Activated naive CD4-positive, alpha-beta T cell treated with anti-CD3 and anti-CD28 coated beads for 36 hours (primary cell): ENCODE measurements around the gene FABP1. TPM values are rescaled to one million over a fixed set of nuclear protein-coding genes. Genes with fewer than 3 reads are reported as not detected.

Source experiments
- CTCF ChIA-PET: fragments of 350-600 bp; sonication (Branson Sonifier 250); formaldehyde crosslinking; loops from one replicate; lab custom pipeline; 2021; ENCODE audit warnings: antibody characterized with exemption; lab: Charles Lee
- DNase-seq: peaks from one replicate; pipeline ENCODE4 v3.0.0-alpha.2; 2020
- H3K27ac Mint-ChIP-seq: one replicate; pipeline ENCODE4 v1.8.0; 2021; ENCODE audit warnings: mild to moderate bottlenecking, mixed read lengths
- H3K27me3 Mint-ChIP-seq: one replicate; pipeline ENCODE4 v1.8.0; 2021; ENCODE audit warnings: low read depth, mixed read lengths
- H3K36me3 Mint-ChIP-seq: one replicate; pipeline ENCODE4 v1.8.0; 2021; ENCODE audit warnings: low read depth, mixed read lengths
- H3K4me1 Mint-ChIP-seq: one replicate; pipeline ENCODE4 v1.8.0; 2021; ENCODE audit warnings: low read depth, mixed read lengths
- H3K4me3 Mint-ChIP-seq: one replicate; pipeline ENCODE4 v1.8.0; 2021; ENCODE audit warnings: mild to moderate bottlenecking, moderate library complexity, mixed read lengths
- H3K9me3 Mint-ChIP-seq: one replicate; pipeline ENCODE4 v1.8.0; 2021; ENCODE audit warnings: mixed read lengths
- intact Hi-C: fragments of 100-400 bp; cut with micrococcal nuclease; formaldehyde crosslinking; loops from one replicate; pipeline ENCODE4 v1.15.1; 2023
- total RNA-seq, 2 experiments: library from RNA; stranded (reverse); gene quantifications; one replicate each; pipeline ENCODE4 v1.2.3, GENCODE V29; 2021

The FABP1 gene
- total RNA-seq, 2 experiments from 2014 or later = not detected

DNA sequence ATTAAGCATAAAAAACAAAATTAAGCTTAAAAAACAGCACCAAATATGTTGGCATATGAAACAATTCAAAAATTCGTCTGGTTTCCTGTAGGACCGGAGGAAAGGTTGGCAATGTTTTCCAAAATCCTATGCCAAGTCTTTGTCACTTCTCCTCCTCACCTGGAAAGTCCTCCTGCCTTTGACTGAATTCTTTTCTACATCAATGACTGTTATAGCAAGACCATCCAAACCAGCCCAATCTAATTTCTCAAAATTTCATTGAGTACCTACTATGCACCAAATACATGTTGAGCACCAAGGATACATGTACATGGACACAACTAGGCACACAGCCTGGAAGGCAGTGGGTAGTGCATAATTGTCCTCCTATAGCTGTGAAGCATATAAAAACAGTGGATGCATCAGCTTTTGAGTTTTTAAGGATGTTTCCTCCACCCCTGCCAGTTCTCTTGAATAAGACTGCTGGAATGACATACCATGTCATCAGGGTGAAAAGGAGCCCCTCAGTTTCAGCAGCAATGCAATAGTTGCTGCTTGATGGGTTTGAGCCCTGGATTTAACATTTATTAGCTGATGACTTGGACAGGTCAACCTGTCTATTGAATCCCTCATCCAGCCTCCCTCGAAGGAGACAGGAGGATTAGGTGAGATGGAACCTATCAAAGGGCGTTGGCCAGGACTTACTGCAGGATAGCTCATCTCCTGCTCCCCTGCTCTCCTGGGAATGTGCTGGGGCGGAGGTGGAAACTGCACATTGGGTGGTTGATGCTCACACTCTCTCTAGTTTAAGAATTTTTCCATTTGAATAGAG is 4.5 kb downstream of the FABP1 start:
- DNase-seq = no peak
- Mint-ChIP-seq H3K27ac (no peak overlapping the region), H3K27me3 (no peaks in the 10 kb centered on the region), H3K4me1 (no peaks in the 10 kb centered on the region), H3K4me3 (no peak overlapping the region), H3K9me3 (no peaks in the 10 kb centered on the region), H3K36me3 (no peaks in the 10 kb centered on the region)
- CTCF ChIA-PET = no interaction called here
- intact Hi-C loops = no loop called here

DNA sequence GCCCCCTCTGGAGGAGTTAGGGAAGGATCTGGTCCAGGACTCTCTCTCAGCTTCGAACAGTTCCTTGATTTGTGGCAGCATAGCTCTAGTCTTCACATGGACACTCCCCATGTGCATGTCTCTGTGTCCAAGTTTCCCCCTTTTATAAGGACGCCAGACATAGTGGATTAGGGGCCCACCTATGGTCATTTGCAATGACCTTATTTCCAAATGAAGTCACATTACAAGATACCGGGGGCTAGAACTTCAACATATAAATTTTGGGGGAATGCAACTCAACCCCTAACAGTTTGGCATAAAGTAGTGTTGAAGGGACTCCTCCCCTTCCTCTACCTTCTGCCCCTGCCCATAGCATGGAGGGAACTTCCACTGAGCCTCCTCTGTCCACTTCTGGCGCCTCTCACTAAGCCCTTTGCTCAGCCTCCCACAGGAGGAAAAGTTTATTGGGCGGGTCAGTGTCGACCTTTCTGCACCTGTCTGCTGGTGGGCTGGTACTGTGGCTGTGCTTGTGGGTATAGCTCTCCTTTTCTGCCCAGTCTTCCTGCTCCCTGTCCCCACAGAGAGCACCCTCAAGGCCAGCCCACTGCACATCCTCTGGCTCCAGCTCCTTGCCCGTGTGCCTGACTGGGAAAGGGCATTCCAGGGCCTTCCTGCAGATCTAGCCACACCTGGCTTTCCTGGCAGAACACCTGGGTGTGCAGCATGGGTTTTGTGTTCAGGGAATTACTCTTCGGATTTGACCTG is 5.5 kb downstream of the FABP1 start:
- H3K4me3 Mint-ChIP-seq = no peak overlapping the region
- no peaks in the 10 kb centered on the region for H3K9me3 Mint-ChIP-seq
- H3K4me1 Mint-ChIP-seq = no peaks in the 10 kb centered on the region
- no peaks in the 10 kb centered on the region for H3K27me3 Mint-ChIP-seq
- CTCF ChIA-PET = no interaction called here
- intact Hi-C loops = no loop called here
- H3K27ac Mint-ChIP-seq = no peak overlapping the region
- DNase-seq = no peak
- H3K36me3 Mint-ChIP-seq = no peaks in the 10 kb centered on the region

DNA sequence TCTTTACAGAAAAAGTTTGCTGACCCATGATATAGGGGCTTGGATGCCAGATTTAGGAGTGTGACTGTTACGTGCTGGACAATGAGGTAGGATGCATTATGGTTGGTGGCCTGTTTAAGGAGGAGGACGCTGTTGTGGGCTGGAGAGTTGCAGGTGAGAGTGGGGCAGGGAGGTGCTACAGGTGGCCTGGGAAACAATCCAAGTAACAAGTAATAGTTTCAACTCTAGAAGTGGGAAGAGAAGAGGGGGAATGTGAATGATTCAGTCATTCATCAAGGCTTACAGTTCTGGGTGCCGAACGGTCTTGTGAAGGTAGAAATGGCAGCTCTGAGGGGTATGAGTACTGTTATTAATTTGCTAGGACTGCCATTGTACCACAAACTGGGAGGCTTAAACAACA is 6.2 kb downstream of the FABP1 start:
- CTCF ChIA-PET = no interaction called here
- Mint-ChIP-seq H3K4me3 (no peak overlapping the region), H3K27me3 (no peaks in the 10 kb centered on the region), H3K36me3 (no peaks in the 10 kb centered on the region), H3K9me3 (no peaks in the 10 kb centered on the region), H3K4me1 (no peaks in the 10 kb centered on the region), H3K27ac (no peak overlapping the region)
- no peak for DNase-seq
- intact Hi-C loops = no loop called here

DNA sequence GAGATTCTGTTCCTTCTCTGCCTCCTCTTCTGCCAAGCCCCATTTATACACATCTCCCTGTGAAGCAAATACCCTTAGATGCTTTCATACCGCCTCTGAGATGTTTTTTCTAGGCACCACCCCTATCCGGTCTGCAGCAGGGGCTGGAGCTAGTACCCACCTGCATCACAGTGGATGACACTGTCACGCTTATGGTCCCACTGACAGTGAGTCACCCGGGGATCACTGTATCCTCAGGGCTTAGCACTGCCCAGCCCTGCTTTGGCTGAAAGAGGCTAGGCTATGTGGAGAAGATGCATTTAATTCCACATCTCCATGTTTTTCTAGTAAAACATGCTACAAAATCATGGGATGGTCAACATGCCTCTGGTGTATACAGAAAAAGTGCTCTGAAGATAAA is 9.9 kb downstream of the FABP1 start:
- no peak for DNase-seq
- intact Hi-C loops = no loop called here
- CTCF ChIA-PET = no interaction called here
- Mint-ChIP-seq H3K36me3 (no peaks in the 10 kb centered on the region), H3K27me3 (no peaks in the 10 kb centered on the region), H3K9me3 (no peaks in the 10 kb centered on the region), H3K4me3 (no peak overlapping the region), H3K27ac (no peak overlapping the region), H3K4me1 (no peaks in the 10 kb centered on the region)

- Mint-ChIP-seq H3K4me3 (no peak overlapping the region), H3K27ac (no peak overlapping the region), H3K36me3 (no peaks in the 10 kb centered on the region), H3K4me1 (no peaks in the 10 kb centered on the region), H3K9me3 (no peaks in the 10 kb centered on the region), H3K27me3 (no peaks in the 10 kb centered on the region)
- CTCF ChIA-PET = no interaction called here
- DNase-seq = no peak
- intact Hi-C loops = no loop called here
Measured at GRCh38 chr2:88116669-88117432, 11.0 kb downstream of the FABP1 start.

DNA sequence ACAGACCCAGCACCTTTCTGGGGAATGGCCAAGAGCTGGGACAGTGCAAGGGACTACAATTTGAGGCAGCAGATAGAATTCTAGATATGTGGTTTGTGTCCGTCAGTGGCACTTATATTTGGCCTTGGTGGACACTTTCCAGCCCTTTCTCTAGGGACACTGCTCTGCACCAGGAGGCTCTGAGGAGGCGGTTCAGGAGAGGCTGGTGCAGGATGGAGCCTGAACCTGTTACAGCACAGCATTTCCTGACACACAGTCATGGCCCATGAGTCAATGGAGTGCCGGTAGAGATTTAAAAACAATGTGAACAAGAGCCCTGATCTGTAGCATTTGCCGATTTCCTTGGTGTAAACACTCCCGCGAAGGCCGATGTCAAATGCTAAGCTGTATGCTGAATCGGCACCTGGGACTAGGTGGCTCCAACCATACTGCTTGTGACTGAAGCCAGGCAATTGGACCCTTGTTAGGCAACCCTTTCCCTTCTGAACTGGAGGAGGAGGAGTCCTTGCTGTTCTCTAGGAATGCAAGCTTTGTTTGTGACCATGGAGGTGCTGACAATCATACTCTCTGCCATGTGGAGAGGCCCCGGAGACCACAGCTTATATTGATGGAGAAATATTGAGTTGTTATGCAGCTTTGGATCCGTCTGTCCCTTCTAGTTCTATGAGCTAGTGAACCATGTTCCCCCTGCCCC is 11.9 kb downstream of the FABP1 start:
- CTCF ChIA-PET = interaction anchor here (2.2 kb wide), 1 partner anchor 55 kb away, joined by 9 read pairs; no protein-coding TSS in a partner anchor
- DNase-seq = no peak
- Mint-ChIP-seq H3K36me3 (no peaks in the 10 kb centered on the region), H3K9me3 (no peaks in the 10 kb centered on the region), H3K27me3 (no peaks in the 10 kb centered on the region), H3K27ac (no peak overlapping the region), H3K4me3 (no peak overlapping the region), H3K4me1 (no peaks in the 10 kb centered on the region)
- intact Hi-C loops = no loop called here

GRCh38 chr2:88114889-88115288 is 13.0 kb downstream of the FABP1 start:
- H3K4me3 Mint-ChIP-seq = no peak overlapping the region
- no peaks in the 10 kb centered on the region for H3K9me3 Mint-ChIP-seq
- no peak overlapping the region for H3K27ac Mint-ChIP-seq
- intact Hi-C loops = no loop called here
- CTCF ChIA-PET = interaction anchor here (0.6 to 2.2 kb wide), 3 partner anchors 45 to 500 kb away, joined by 3 to 9 read pairs (median 3); no protein-coding TSS in a partner anchor
- no peaks in the 10 kb centered on the region for H3K4me1 Mint-ChIP-seq
- H3K36me3 Mint-ChIP-seq = no peaks in the 10 kb centered on the region
- no peak for DNase-seq
- no peaks in the 10 kb centered on the region for H3K27me3 Mint-ChIP-seq

DNA sequence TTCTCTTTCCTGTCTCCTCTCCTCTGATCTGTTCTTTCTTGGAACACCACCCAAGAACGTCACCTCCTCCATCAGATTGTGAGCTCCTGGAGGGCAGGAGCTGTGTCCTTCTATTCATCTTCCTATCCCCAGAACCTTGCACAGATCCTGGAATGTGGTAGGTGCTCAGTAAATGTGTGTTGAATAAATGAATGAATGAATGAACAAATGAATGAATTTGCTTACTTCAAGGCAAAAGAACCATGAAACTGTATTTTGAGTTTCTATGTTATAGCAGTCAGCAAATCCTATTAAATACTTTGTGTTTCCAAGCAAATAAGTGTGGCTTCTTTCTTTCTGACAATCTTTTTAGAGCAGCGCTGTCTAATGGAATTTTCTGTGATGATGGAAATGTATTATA is 14.8 kb downstream of the FABP1 start:
- Mint-ChIP-seq H3K4me1 (no peaks in the 10 kb centered on the region), H3K9me3 (no peaks in the 10 kb centered on the region), H3K4me3 (no peak overlapping the region), H3K27ac (no peak overlapping the region), H3K36me3 (no peaks in the 10 kb centered on the region), H3K27me3 (no peaks in the 10 kb centered on the region)
- intact Hi-C loops = no loop called here
- no peak for DNase-seq
- CTCF ChIA-PET = no interaction called here

- Mint-ChIP-seq H3K4me3 (no peak overlapping the region), H3K27me3 (no peaks in the 10 kb centered on the region), H3K9me3 (no peaks in the 10 kb centered on the region), H3K27ac (no peak overlapping the region), H3K4me1 (no peaks in the 10 kb centered on the region), H3K36me3 (no peaks in the 10 kb centered on the region)
- no peak for DNase-seq
- intact Hi-C loops = no loop called here
- CTCF ChIA-PET = no interaction called here
Measured at GRCh38 chr2:88110830-88111229, 17.0 kb downstream of the FABP1 start.

DNA sequence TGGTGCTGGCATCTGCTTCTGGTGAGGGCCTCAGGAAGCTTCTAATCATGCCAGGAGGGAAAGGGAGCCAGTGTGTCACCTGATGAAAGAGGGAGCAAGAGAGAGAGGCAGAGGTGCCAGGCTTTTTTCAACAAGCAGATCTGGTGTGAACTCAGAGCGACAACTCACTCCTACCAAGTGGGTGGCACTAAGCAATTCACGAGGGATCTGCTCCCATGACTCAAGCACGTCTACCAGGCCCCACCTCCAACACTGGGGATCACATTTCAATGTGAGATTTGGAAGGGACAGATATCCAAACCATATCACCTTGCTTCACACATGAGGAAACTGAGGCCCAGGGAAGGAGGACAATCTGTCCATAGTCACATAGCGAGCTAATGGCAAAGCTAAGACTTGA is 19.1 kb downstream of the FABP1 start:
- Mint-ChIP-seq H3K4me1 (no peaks in the 10 kb centered on the region), H3K27me3 (no peaks in the 10 kb centered on the region), H3K4me3 (no peak overlapping the region), H3K9me3 (no peaks in the 10 kb centered on the region), H3K27ac (no peak overlapping the region), H3K36me3 (no peaks in the 10 kb centered on the region)
- CTCF ChIA-PET = interaction anchor here (0.5 to 1.9 kb wide), 2 partner anchors 48 to 1593 kb away, joined by 4 to 7 read pairs; no protein-coding TSS in a partner anchor
- intact Hi-C loops = no loop called here
- no peak for DNase-seq

- Mint-ChIP-seq H3K4me1 (no peaks in the 10 kb centered on the region), H3K27ac (no peak overlapping the region), H3K4me3 (no peak overlapping the region), H3K27me3 (no peaks in the 10 kb centered on the region), H3K36me3 (no peaks in the 10 kb centered on the region), H3K9me3 (no peaks in the 10 kb centered on the region)
- intact Hi-C loops = no loop called here
- CTCF ChIA-PET = interaction anchor here (0.6 to 1.1 kb wide), 2 partner anchors 40 to 1397 kb away, joined by 5 to 7 read pairs; no protein-coding TSS in a partner anchor
- DNase-seq = no peak
Measured at GRCh38 chr2:88100489-88100858, 27.4 kb downstream of the FABP1 start.
